Adipose tissue (tissue), 3 donors: ENCODE results near the gene MAMSTR. TPM values are rescaled to one million over a fixed set of nuclear protein-coding genes. Genes with fewer than 3 reads are reported as not detected.

Experiments
- H3K27ac ChIP-seq: one replicate; pipeline ENCODE4 v1.5.1; 2013; ENCODE audit warnings: low read depth, low read length
- WGBS, 3 donors: extraction: QIAGEN DNeasy Blood & Tissue Kit; methylation state at CpG; one replicate each; pipeline ENCODE4 v1.1.7; 2013; 5-methylcytosine and 5-hydroxymethylcytosine counted together
- polyA plus RNA-seq, 3 donors: library from polyadenylated mRNA; stranded (reverse); fragments of 200-250 nt; gene quantifications; one replicate each; pipeline ENCODE4 v1.2.3, GENCODE V29; 2013
- donor health status: healthy with polysubstance abuse.
- donor health status: Bipolar disorder and iron deficiency.
- donor health status: healthy.

Gene MAMSTR
- polyA plus RNA-seq, 3 donors = 0.86 to 2.2 (median 1.3) TPM

- H3K27ac ChIP-seq = no peak overlapping the region
Observed at GRCh38 chr19:48674921-48675824, 44.4 kb downstream of the MAMSTR start.

GRCh38 chr19:48674216-48674809 is 45.2 kb downstream of the MAMSTR start:
- no peak overlapping the region for H3K27ac ChIP-seq
- WGBS, 3 donors = 84 to 94% (median 92%) methylated on average over 19 of the region's 19 CpGs

More at GRCh38 chr19:48674921-48675824, 44.4 kb downstream of the MAMSTR start:
- WGBS, 3 donors = 33 to 38% (median 36%) methylated on average over 28 of the region's 28 CpGs

- H3K27ac ChIP-seq = no peak overlapping the region
- WGBS, 3 donors = 82 to 86% (median 83%) methylated on average over 25 of the region's 25 CpGs
Observed at GRCh38 chr19:48673436-48674100, 46.0 kb downstream of the MAMSTR start.

DNA sequence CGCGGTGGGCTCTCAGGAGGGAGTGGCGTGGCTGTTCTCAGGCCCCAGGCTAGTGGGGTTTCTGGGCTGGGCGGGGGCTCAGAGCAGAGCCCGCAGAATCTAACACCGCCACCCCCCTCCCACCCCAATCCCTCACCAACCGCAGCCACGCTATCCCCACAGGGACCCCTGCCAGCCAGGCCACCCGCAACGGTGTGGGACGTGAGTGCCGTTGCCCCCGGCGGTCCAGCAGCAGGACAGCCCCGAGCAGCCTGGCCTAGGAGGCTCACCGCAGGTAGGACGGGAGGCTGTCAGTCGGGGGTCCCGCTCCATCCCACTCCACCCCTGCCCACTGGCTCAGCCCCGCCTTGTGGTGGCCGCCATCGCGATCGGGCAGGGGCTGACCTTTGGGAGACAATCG is 46.5 kb downstream of the MAMSTR start, which contains the start of gene NTN5:
NTN5 (minus strand) TSS at position 24 of the 400 bp plus-strand sequence. CDS start 2,031 bp downstream, outside the sequence.
- WGBS, 3 donors = 83 to 87% (median 84%) methylated on average over 25 of the region's 25 CpGs
- H3K27ac ChIP-seq = no peak within 1 kb of the TSS

GRCh38 chr19:48671446-48671995 is 48.0 kb downstream of the MAMSTR start:
- WGBS, 3 donors = 79 to 87% (median 81%) methylated on average over 7 to 10 of the region's 10 CpGs
- no peak overlapping the region for H3K27ac ChIP-seq

- H3K27ac ChIP-seq = no peak overlapping the region
- WGBS, 3 donors = 81 to 88% (median 87%) methylated on average over 20 to 21 of the region's 21 CpGs
Observed at GRCh38 chr19:48670699-48671445, 48.7 kb downstream of the MAMSTR start.

DNA sequence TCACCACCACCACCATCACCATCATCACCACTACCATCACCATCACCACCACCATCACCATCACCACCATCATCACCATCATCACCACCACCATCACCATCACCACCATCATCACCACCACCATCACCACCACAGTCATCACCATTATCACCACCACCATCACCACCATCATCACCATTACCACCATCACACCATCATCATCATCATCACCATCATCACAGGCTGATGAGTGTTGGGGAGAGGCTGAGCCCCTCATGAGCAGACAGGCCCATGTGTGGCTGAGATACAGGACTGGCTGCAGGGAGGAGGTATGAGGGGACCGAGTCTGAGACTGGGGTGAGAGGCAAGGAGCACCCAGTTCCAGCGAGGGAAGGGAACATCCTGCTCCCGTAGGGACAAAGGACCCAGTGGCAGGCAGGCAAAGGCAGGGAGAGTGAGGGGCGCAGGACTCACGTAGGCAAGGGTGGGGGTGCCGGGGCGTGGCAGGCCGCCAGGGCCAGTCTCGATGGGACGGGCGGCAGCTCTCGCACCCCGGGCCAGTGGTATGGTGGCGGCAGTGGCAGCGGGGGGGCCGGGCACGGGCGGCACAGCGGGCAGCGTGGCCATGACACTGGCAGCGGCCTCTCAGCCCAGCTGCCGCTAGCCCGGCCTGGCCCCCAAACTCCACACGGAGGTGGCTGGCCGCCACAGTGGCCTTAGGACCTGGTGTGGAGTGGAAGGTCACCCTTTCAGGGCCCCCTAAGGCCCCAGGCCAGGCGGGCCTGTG is 49.4 kb downstream of the MAMSTR start:
- H3K27ac ChIP-seq = no peak overlapping the region
- WGBS, 3 donors = 95 to 96% (median 95%) methylated on average over 24 to 26 of the region's 26 CpGs

DNA sequence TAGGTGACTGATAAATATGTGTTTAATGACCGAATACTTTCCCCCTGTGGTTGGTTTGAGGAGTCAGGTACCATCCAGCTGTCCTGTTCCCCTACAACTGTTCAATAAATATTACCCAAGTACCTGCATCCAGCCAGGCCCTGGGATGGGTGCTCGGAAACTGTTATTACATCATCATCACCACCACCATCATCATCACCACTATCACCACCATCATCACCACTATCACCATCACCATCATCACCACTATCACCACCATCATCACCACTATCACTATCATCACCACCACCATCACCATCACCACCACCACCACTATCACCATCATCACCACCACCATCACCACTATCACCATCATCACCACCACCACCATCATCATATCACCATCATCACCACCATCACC is 50.8 kb downstream of the MAMSTR start:
- WGBS, 3 donors = 96% methylated on average over 2 of the region's 2 CpGs
- no peak overlapping the region for H3K27ac ChIP-seq

GRCh38 chr19:48668332-48668731 is 51.2 kb downstream of the MAMSTR start:
- WGBS, 3 donors = 65 to 90% (median 68%) methylated on average over 3 of the region's 3 CpGs
- no peak overlapping the region for H3K27ac ChIP-seq

- H3K27ac ChIP-seq = no peak overlapping the region
- WGBS, 3 donors = 77 to 91% (median 89%) methylated on average over 6 of the region's 6 CpGs
Observed at GRCh38 chr19:48665786-48666185, 53.7 kb downstream of the MAMSTR start.

DNA sequence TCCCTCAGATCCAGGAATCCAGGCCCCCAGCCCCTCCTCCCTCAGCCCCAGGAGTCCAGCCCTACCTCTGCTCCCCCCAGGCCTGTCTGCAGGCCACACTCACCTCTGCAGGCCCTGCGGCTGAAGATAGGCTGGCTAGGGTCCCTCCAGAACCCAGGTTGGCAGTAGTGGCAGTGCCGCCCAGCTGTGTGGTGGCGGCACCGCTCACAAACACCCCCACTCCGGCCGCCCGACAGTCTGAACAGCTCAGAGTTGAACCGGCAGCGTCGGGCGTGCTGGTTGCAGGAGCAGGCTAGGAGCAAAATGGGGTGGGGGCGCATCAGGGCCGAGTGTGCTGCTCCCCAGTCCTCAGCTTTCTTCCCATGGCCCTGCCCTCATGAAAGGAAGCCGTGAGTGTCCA is 55.0 kb downstream of the MAMSTR start:
- WGBS, 3 donors = 85 to 89% (median 88%) methylated on average over 13 to 14 of the region's 14 CpGs

DNA sequence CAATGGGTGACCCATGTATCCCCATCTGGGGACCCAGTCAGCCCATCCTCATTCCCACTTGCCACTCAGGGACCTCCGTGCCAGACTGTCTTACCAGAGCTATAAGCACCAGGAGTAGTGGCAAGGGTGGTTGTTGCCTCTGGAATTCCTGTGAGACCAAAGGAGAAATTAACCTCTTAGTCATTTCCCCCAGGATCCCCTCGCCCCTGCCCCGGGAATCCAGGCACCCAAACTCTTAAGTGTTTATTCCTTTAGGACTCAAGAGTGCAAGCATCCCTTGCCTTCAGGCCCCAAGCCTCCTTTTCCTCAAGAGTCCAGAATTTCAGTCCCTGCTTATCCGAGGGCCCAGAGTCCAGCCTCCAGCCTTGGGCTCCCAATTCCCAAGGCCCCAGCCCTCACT is 55.9 kb downstream of the MAMSTR start:
- WGBS, 3 donors = 83 to 92% (median 89%) methylated on average over 4 of the region's 4 CpGs

More for the DNA sequence above, 55.0 kb downstream of the MAMSTR start:
- H3K27ac ChIP-seq = no peak overlapping the region

More for the DNA sequence above, 55.9 kb downstream of the MAMSTR start:
- no peak overlapping the region for H3K27ac ChIP-seq

Other genes starting within 250 kb of the MAMSTR start
- gene LMTK3, start 207.9 kb downstream of the MAMSTR start, polyA plus RNA-seq = 1 to 10 TPM in 1 of 3 donors, under 1 TPM in 2; 0.22 to 1.6 (median 0.22) TPM
- under 1 TPM; 0.20 to 0.90 (median 0.45) TPM for gene SULT2B1, start 167.6 kb downstream of the MAMSTR start, polyA plus RNA-seq
- not detected for gene SPACA4, start 113.0 kb downstream of the MAMSTR start, polyA plus RNA-seq
- 1 to 10 TPM in 2 of 3 donors, under 1 TPM in 1; 0.56 to 4.2 (median 1.3) TPM for gene FAM83E, start 104.6 kb downstream of the MAMSTR start, polyA plus RNA-seq
- 1,000 to 10,000 TPM; 2,059 to 2,549 (median 2,360) TPM for gene RPL18, start 100.5 kb downstream of the MAMSTR start, polyA plus RNA-seq
- gene SPHK2, start 100.2 kb downstream of the MAMSTR start, polyA plus RNA-seq = 10 to 100 TPM in 2 of 3 donors, 1 to 10 TPM in 1; 8.4 to 17.8 (median 17.7) TPM
- gene DBP, start 82.3 kb downstream of the MAMSTR start, polyA plus RNA-seq = 10 to 100 TPM in 1 of 3 donors, 1 to 10 TPM in 2; 2.9 to 10.9 (median 8.1) TPM
- 10 to 100 TPM in 1 of 3 donors, 1 to 10 TPM in 2; 2.6 to 21.3 (median 2.7) TPM for gene CA11, start 73.5 kb downstream of the MAMSTR start, polyA plus RNA-seq
- under 1 TPM in 2 of 3 donors, not detected in 1; 0.23 to 0.27 TPM for gene NTN5, start 46.7 kb downstream of the MAMSTR start, polyA plus RNA-seq
- 1 to 10 TPM; 1.5 to 7.1 (median 3.2) TPM for gene FUT2, start 23.8 kb downstream of the MAMSTR start, polyA plus RNA-seq
- 10 to 100 TPM in 2 of 3 donors, 1 to 10 TPM in 1; 8.9 to 58.3 (median 34.8) TPM for gene RASIP1, start 20.9 kb upstream of the MAMSTR start, polyA plus RNA-seq
- 1 to 10 TPM in 1 of 3 donors, under 1 TPM in 2; 0.66 to 1.6 (median 0.68) TPM for gene IZUMO1, start 27.2 kb upstream of the MAMSTR start, polyA plus RNA-seq
- gene FUT1, start 32.9 kb upstream of the MAMSTR start, polyA plus RNA-seq = 1 to 10 TPM; 2.7 to 4.8 (median 3.5) TPM
- not detected for gene FGF21, start 35.8 kb upstream of the MAMSTR start, polyA plus RNA-seq
- gene BCAT2, start 91.3 kb upstream of the MAMSTR start, polyA plus RNA-seq = 10 to 100 TPM; 44.9 to 58.9 (median 47.6) TPM
- gene HSD17B14, start 116.8 kb upstream of the MAMSTR start, polyA plus RNA-seq = 10 to 100 TPM in 1 of 3 donors, 1 to 10 TPM in 2; 1.9 to 10.7 (median 4.6) TPM
- 100 to 1,000 TPM in 1 of 3 donors, 10 to 100 TPM in 1, 1 to 10 TPM in 1; 7.3 to 127 (median 20.6) TPM for gene PLEKHA4, start 148.9 kb upstream of the MAMSTR start, polyA plus RNA-seq
- 100 to 1,000 TPM in 2 of 3 donors, 10 to 100 TPM in 1; 18.7 to 240 (median 197) TPM for gene PPP1R15A, start 152.7 kb upstream of the MAMSTR start, polyA plus RNA-seq
- gene TULP2, start 179.0 kb upstream of the MAMSTR start, polyA plus RNA-seq = under 1 TPM in 2 of 3 donors, not detected in 1; 0.08 to 0.09 TPM
- 100 to 1,000 TPM; 117 to 394 (median 178) TPM for gene NUCB1, start 180.6 kb upstream of the MAMSTR start, polyA plus RNA-seq
- under 1 TPM in 1 of 3 donors, not detected in 2; 0.30 TPM for gene DHDH, start 214.0 kb upstream of the MAMSTR start, polyA plus RNA-seq
- 10 to 100 TPM; 24.4 to 71.2 (median 39.9) TPM for gene BAX, start 235.2 kb upstream of the MAMSTR start, polyA plus RNA-seq
- gene FTL, start 245.6 kb upstream of the MAMSTR start, polyA plus RNA-seq = over 10,000 TPM in 1 of 3 donors, 1,000 to 10,000 TPM in 2; 1,172 to 18,296 (median 6,752) TPM